GM19324 (cell line): ENCODE data around the gene MANBA.

Source experiments
- ATAC-seq: cut with Tn5 transposase; IDR thresholded peaks from one replicate; pipeline ENCODE4 v1.9.1; 2021; ENCODE audit warnings: mild to moderate bottlenecking, moderate library complexity; ENCODE audit not compliant: unreplicated experiment, low FRiP score

MANBA gene

GRCh38 chr4:102760645-102761295, at the start of gene MANBA:
MANBA (minus strand) TSS chr4:102760968; CDS start chr4:102760894, 74 bp downstream.
- ATAC-seq, result peak; percentile 96

- ATAC-seq, result no peak
Observed at GRCh38 chr4:102809691-102810090, 48.9 kb upstream of the MANBA start.

DNA sequence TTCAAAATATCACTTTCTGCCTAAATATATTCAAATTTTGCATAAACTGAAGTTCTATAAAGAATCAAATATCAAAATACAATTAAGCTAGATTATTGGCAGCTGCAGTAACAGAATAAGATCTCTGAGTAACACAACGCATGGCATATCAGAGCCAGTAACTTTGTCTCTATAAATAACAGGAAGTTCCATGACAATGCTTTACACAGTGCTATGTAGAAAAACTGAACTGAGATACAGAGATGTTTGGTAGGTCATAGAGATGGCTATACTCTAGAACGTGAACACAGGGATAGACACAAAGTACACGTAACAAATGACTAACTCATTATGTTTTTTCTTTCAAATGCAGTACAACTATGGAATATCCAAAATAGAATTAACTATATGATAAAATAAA, 48.4 kb upstream of the MANBA start:
- no peak for ATAC-seq

GRCh38 chr4:102808009-102808408, 47.2 kb upstream of the MANBA start:
- no peak for ATAC-seq

DNA sequence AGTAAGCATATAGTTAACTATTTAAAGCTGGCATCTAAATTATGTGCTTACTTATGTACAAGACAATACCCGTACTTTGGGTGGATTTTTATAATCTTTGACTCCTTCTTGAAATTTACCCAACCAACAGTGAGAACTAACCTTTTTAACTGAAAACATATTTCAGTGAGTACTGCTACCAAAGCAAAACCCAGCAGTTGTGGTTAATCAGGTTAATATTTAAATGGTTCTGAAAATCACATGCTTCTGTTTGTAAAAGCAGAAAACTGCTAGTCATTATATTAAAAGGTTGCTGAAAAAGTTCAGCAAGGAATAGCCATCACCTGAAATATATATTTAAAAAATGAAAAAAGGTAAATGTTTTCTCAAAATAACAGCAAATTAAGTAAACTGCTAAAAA, 46.6 kb upstream of the MANBA start:
- no peak for ATAC-seq

GRCh38 chr4:102799816-102800215, 39.0 kb upstream of the MANBA start:
- ATAC-seq, result no peak

DNA sequence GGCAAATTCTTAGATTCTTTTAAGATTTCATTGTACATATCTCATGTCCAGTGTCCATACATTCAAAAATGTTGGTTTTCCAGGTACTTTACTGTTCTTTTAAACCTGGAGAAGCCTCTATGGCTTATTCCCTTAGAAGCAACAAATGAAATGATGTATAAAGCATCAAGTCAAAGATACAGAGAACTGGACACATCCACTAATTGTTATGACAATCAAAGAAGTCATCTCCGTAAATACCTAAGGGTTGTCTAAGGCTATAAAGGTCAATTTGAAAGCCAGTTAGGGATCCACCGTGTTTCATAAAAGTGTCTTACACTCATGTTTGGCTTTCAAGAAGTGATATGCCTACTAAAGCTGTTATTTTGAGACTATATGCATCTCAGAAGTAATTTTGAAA, 34.2 kb upstream of the MANBA start:
- ATAC-seq, result no peak

- ATAC-seq, result no peak
Observed at GRCh38 chr4:102792361-102792936, 31.7 kb upstream of the MANBA start.

- no peak for ATAC-seq
Observed at GRCh38 chr4:102791318-102791835, 30.6 kb upstream of the MANBA start.

DNA sequence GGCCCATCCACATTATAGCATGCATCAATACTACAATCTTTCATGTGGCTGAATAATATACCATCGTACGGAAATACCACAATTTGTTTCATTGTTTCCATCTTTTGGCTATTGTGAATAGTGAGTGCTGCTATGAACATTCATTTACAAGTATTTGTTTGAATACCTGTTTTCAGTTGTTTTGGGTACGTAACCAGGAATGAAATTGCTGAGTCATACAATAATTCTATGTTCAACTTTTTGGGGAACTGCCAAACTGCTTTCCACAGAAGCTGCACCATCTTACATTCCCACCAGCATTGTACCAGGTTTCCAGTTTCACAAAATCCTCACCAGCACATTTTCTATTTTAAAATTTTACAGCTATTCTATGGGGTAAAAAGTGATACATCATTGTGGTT, 28.5 kb upstream of the MANBA start:
- ATAC-seq, result no peak

DNA sequence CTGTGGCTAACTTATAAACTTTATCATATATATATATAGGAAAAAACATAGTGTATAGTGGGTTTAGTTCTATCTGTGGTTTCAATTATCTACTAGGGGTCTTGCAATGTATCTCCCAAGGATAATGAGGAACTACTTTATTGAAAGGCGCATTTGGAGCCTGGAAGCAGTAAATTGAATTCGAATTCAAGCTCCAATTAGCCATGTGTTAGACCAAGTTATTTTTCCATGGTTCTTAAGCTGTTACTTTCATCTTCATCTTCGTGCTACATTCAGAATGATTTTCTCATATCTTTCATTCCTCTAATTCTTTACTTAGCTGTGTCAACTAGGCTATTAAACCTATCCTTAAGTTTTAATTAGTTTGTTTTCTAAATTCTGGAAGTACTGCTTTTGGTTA, 27.2 kb upstream of the MANBA start:
- ATAC-seq, result no peak

DNA sequence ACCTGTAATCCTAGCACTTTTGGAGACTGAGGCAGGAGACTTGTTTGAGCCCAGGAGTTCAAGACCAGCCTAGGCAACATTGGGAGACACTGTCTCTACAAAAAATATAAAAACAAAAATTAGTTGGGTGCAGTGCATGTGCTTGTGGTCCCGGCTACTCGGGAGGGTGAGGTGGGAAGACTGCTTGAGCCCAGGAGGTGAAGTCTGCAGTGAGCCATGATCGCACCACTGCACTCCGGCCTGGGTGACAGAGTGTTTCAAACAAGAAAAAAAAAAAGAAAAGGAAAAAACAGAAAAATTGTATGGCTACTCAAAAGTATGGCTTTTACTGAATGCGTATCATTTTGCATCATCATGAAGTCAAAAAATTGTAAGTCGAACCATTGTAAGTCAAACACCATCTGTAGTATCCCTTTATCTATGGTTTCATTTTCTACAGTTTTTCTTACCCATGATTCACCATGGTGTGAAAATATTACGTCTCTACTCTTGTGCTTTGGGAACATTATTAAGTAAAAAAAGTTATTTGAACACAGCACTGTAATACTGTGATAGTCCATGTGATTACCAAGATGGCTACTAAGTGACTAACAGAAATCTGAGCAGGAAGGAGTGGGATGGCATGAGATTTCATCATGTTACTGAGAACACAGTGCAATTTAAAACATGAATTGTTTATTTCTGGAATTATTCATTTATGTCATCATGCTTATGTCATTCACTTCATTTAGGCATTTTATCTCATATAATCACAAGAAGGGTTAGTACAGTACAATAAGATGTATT, 26.5 kb upstream of the MANBA start:
- no peak for ATAC-seq

GRCh38 chr4:102786279-102786678, 25.5 kb upstream of the MANBA start:
- no peak for ATAC-seq

GRCh38 chr4:102783006-102783405, 22.2 kb upstream of the MANBA start:
- ATAC-seq, result no peak

DNA sequence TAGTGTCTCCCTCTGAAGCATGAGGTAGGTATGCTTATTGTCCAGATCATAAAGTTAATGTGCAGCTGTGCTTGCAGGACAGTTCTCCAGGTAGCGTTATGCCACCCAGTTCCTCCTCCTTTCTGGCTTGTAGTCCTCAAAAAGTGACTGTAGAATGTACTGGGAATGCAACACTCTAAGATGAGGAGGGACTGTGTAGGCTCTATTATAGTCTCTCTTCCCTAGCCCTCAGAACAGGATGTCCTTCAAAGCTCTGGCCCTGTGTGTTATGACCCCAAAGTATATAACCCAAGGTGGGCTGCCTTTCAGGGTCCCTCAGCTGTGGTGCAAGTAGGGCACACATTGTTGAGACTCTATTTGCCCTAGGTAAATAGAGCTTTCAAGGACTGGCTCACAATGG, 20.8 kb upstream of the MANBA start:
- ATAC-seq, result no peak

GRCh38 chr4:102780476-102781144, 19.8 kb upstream of the MANBA start:
- ATAC-seq, result no peak

- no peak for ATAC-seq
Observed at GRCh38 chr4:102779204-102779603, 18.4 kb upstream of the MANBA start.

- ATAC-seq, result no peak
Observed at GRCh38 chr4:102778720-102779119, 18.0 kb upstream of the MANBA start.

- ATAC-seq, result no peak
Observed at GRCh38 chr4:102775805-102776204, 15.0 kb upstream of the MANBA start.

DNA sequence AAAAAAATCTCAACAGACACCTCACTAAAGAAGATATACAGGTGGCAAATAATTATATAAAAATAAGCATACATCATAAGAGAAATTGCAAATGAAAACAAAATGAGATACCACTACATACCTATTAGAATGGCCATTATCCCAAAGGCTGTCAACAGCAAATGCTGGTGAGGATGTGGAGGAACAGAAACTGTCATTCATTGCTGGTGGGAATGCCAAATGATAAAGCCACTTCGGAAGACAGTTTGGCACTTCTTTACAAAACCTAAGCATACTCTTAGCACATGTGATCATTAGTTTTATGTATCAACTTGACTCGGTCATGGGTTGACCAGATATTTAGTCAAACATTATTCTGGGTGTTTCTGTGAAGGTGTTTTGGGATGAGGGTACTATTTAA, 13.5 kb upstream of the MANBA start:
- no peak for ATAC-seq

DNA sequence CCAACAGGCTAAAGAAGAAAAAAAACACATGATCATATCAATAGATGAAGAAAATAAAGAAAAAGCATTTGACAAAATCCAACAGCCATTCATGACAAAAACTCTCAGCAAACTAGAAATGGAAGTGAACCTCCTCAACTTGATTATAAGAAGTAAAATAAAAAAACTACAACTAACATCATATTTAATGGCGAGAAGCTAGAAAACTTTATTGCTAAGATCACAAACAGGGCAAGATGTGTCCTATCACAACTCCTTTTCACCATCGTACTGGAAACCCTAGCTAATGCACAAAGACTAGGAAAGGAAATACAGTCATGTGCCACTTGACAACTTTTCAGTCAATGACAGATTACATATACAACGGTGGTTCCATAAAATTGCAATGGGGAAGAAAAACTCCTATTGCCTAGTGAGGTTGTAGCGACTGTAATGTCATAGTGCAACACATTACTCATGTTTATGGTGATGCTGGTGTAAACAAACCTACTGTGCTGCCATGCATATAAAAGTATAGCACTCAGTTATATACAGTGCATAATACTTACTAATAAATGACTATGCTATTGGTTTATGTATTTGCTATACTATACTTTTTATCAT, 12.1 kb upstream of the MANBA start:
- ATAC-seq, result no peak
